NCI-H2171 treated with DMSO at 0.1 percent for 48 hours (cell line): ENCODE data around the gene DNAJC6.
"Not testable (repeated sequence)": the region's sequence is repeated elsewhere in the genome, so short reads cannot be mapped to it uniquely, and the experiment has no call there.

Experiments
- DNase-seq: peaks from one replicate; lab custom pipeline; 2025; lab: John Stamatoyannopoulos, UW

DNAJC6 gene

DNA sequence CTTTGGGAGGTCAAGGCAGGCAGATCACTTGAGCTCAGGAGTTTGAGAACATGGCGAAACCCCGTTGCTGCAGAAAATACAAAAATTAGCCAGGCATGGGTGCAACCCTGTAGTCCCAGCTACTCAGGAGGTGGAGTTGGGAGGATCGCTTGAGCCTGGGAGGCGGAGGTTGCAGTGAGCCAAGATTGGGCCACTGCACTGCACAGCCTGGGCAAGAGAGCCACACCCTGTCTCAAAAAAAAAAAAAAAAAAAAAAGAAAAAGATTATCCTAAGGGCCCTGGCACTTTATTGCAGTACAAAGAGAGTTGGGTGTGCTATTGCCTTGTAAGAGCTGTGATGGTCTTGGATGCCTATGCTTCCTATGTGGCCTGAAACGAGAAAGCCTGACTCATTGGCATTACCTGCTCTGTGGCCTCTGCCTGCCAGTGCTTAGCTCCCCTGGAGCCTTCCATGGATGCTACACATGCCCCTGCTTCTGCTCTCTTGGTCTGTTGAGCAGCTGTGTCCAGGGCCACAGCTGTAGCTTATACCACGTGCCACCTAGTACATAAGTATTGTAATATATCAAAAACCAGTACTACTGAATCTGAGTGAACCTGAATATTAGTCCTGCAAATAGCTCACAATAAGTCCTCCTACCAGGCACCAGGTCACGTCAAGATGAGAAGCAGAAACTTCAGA, 45.8 kb downstream of the DNAJC6 start:
- no peak for DNase-seq

DNA sequence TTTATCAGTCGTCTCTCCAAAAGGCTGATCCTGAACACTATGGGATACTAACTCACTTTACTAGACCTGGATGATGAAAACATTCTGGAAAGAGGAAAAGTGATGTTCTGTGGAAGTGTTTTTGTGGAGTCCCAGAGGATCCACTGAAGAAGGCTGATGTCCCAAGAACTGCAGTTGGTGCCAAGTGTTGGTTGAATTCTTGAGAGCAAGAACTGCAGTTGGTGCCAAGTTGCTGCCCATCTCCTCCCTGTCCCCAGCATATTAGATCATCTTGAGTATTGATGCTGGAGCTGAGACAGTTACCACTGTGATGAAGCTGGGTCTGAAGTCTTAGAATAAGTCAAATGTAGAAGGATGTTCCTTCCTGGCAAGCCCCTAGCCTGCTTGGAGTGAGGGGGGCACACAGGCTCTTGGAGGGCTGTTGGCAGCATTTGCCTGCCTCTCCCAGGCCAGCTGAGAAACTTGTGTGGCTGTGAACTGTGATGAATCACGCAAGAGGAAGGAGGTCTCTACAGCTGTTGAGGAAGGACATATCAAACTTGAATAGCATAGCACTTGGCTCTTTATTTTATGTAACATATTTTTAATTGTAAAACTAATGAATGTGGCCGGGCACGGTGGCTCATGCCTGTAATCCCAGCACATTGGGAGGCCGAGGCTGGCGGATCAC, 48.1 kb downstream of the DNAJC6 start:
- no peak for DNase-seq

DNA sequence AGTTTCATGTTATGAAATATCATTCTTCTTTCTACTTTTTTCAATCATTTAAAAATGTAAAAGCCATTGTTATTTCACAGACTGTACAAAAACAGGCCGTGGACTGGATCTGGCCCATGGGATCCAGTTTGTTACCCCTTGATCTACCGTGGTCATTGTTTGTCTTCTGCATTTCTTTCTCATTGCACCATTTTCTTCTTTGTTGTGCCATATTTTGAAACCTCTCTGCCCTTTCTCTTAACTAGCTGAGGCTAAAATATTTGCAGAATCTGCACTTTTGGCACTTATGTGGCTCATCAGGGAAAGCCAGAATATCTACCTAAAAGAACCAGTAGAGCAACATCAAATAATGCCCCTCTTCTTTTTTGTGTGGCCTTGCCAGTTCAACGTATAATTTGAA, 50.5 kb downstream of the DNAJC6 start:
- DNase-seq = no peak

DNA sequence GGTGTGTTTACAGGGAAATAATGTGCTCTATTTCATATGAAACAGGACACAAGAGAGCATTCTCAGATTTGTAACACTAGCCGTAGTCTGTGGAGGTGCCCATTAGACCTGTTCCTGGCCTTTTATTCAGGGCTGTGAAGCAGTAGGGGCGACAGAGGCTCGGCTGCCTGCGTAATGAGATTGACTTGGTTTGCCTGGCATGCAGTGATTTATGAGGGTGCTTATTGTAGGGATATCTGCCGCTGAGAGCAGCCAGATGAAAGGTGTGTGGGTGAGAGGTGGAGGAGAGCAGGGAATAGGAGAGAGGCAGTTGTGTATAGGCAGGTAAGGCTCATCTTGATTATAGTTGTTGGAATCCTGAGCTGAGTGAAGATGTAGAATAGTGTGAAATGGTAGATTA, 51.3 kb downstream of the DNAJC6 start:
- DNase-seq = no peak

DNA sequence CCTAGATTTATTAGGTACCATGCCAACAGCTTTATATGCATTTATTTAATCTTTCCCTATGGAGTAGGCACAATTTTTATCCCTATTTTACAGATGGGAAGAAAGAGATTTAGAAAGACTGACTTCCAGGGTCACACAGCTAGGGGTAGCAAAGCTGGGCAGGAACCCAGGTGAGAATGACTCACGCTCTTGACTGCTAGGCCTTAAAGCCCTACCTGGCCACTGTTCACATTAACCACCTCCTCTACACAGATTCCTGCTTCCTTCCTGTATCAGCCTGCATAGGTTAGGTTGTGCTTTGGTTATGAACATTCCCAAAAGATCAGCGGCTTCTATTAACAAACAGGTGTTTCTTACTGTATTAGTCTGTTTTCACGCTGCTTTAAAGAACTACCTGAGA, 53.2 kb downstream of the DNAJC6 start:
- no peak for DNase-seq

DNA sequence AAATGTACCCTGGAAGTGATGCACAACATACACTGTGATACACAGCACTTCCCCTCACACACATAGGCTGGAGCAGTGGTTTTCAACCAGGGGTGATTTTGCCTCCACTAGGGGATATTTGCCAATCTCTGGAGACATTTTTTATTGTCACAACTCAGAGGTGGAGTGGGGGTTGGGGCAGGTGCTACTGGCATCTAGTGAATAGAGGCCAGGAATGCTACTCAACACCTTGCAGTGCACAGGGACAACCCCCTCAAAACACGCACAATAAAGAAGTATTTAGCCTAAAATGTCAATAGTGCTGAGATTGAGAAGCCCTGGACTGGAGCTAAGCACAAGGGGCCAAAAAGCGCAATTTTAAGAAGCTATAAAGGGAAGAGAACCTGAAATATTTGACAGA, 54.1 kb downstream of the DNAJC6 start:
- DNase-seq = no peak

DNA sequence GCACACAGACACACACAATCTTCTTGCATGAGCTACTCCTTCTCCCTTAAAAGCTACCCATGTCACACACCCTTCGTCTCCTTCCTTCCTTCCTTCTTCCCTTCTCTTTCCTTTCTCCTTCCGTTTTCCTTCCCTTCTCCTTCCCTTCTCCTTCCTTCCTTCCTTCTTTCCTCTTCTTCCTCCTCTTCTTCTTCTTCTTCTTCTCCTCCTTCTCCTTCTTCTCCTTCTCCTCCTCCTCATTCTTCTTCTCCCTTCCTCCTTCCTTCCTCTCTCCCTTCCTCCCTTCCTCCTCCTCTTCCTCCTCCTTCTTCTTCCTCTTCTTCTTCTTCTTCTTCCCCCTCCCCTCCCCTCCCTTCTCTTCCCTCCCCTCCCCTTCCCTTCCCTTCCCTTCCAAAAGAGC, 59.1 kb downstream of the DNAJC6 start:
- DNase-seq = no peak

DNA sequence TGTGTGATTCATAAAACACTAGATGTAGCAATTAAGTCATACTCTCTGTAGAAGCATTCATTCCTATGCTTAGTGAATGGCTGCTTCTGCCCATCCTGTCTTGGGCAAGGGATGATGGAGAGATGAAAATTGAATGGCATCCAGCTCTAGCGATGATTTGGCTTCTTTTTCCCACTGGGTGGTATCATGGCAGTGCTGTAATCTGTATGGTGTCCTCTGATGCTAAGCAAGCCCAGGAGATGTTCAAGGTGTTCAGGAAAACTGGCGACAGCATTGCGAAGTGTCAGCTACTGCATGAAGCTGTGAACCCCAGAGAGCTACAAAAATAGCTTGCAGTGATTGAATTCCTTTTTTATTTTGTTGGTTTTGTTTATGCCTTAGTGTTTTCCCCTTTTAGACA, 62.2 kb downstream of the DNAJC6 start:
- no peak for DNase-seq

DNA sequence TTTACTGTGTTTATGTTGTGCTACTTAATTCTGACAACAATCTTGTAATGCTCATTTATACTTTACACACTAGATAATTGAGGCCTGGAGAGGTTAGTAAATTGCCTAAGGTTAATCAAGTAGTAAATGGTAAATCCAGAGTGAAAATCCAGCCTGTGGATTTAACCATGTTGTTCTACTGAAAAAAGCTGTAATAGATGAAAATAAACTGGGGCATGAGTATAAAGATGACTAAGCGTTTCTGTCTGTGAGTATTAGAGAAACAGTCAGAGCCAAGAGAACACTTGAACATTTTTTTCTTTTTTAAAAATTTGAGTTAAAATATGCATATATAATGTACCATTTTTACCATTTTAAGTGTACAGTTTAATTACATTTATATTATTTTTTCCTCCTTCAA, 63.2 kb downstream of the DNAJC6 start:
- no peak for DNase-seq

DNA sequence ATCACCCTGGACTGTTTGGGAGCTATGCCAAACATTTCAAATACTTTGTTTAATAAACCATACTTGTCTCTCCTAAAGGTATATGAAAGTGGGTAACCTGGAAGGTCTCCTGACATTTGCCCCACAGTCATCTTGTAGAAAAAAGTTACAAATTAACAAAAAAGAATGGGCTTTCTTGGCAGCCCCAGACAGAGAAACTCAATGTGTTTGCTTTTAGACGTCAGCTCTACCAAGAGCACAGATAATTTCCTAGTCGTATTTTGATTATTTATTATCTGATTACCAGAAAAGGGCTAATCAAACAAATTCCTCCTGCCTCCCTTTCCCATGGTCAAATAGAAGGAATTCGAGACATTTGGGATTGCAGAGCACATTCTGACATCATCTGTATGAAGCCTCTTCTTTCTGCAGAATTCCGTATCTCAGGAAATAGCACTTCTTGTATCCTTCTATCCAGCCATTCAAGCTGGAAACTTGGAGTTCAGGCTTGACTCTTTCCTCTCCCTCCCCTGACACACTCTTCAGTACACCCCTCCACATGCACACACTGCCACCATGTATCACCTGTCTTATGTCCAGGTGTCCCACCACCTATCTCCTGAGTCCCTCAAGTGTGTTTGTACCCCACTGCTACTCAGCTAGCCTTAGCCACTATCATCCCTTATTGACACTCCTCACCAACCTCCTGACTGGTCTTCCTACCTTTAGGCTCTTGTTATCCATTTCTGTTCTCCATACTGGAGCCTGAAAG, 68.3 kb downstream of the DNAJC6 start:
- no peak for DNase-seq

DNA sequence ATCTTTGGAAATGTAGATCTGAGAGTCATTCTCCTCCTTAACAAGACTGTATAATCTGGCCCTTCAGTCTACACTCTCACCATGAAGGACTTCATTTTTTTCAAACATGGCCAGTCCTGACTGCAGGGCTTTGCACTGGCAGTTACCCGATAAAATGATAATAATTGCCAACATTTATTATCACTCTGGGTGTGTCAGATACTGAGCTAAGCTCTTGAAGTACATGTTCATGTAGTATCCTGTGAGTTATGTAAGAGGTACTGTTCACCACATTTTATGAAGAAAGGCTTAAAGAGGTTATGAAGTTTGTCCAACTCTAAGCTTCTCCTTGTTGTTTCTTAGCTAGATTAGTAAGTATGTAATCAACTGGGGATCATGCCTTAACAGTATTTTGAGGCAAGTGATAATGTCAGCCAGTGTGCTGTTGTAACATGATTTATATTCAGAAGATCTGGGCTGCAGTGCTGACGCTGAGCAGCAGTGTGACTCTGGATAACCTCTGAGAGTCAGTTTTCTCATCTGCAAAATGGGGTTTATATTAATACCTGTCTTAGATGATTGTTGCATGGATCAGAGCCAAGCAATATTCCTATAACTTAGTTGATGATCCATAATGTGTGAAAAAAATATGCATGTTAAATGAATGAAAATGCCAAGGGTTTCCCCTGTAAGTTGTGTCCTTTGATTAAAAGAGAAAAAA, 69.1 kb downstream of the DNAJC6 start:
- DNase-seq = no peak

DNA sequence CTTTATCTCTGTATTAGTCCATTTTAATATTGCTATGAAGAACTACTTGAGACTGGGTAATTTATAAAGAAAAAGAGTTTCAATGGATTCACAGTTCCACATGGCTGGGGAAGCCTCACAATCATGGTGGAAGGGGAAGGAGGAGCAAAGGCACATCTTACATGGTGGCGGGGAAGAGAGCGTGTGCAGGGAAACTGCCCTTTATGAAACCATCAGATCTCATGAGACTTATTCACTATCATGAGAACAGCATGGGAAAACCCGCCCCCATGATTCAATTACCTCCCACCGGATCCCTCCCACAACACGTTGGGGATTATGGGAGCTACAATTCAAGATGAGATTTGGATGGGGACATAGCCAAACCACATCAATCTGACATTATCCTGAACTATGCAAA, 75.1 kb downstream of the DNAJC6 start:
- DNase-seq = not testable (repeated sequence)

DNA sequence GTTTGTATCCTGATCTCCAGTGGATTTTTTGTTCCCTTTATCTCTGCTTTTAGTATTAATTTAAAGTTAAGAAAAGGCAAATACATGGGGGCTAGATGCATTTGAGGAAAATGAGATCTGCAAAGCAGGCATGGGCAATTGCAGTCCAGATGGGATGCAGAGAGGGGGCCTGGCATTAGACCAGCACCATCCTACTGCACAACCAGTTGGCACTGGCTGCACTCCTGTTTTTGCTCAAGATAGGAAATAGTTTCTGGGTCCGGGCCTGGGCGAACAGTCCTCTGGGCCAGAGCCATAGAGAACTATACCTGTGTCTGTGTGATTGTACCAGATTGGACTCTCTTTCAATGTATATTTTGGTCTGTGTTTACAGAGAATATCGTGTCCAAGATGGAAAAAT, 77.1 kb downstream of the DNAJC6 start:
- DNase-seq = no peak

DNA sequence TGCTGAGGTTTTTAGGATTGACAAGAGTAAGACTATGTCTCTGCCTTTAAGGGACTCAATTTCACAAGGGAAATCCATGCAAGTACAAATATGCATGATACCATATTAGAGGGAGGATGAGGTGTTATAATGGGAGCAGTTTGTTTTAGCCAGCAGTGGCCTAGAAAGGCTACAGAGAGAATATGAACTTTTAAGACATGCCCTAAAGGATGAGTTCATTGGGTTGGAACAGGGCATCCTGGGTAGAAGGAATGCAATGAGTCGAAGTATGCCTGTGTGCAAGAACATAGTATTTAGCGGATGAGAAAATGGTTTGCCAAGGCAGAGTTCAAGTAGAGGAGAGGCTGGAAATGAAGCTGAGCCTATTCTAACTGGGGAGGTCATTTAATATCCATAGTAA, 78.5 kb downstream of the DNAJC6 start:
- no peak for DNase-seq

DNA sequence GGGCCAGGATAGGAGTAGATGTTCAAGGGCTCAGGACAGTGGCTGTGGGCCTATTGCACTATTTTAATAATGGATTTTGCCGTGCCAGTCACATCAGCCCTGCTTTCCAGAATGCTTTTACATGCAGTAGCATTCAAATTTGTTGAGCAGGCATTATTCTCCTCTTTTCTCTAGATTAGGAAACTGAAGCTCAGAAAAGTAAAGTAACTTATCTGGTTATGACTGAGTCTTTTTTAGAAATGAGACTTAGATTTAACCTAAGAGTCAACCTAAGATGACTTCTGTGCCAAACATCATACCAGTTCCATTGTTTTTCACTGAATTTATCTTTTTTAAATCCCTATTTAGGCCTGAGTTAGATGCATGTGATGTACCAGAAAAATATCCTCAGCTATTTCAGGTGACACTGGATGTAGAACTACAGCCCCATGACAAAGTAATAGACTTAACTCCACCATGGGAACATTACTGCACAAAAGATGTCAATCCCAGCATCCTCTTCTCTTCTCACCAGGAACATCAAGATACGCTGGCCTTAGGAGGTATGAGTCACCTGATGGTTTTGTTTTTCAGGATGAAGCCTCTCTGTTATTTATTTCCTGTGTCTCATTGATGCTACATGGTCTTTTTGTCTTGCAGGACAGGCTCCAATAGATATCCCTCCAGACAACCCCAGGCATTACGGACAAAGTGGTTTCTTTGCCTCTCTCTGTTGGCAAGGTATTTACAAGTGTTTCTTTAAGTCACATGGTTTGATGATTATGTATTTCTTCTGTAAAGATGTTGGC, 79.8 kb downstream of the DNAJC6 start:
- no peak for DNase-seq

DNA sequence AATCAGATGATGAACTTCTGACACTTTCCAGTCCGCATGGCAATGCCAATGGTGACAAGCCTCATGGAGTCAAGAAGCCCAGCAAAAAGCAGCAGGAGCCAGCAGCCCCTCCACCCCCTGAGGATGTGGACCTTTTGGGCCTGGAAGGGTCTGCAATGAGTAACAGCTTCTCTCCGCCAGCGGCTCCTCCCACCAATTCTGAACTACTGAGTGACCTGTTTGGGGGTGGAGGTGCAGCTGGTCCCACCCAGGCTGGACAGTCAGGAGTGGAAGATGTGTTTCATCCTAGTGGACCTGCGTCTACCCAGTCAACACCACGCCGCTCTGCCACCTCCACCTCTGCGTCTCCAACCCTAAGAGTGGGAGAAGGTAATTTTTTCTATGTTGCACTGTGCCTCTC, 83.2 kb downstream of the DNAJC6 start:
- no peak for DNase-seq

DNA sequence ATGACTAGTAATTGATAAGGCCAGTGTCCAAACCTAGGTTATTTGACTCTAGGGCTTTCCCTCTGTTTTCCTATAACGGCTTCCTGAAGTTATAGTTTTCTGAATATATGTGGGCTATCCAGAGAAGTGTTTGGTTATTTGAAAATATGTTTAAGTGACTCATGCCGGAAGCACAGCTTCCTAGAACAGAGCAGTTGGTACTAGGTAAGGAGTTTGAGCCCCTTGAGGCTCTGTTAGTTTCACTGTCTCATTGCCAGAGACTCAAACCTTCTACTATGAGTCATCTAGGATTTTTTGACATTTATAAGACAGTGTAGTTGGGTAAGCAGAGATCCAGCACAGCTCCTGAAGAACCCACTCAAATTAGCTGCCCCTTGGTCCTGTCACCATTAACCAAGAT, 84.0 kb downstream of the DNAJC6 start:
- DNase-seq = no peak

DNA sequence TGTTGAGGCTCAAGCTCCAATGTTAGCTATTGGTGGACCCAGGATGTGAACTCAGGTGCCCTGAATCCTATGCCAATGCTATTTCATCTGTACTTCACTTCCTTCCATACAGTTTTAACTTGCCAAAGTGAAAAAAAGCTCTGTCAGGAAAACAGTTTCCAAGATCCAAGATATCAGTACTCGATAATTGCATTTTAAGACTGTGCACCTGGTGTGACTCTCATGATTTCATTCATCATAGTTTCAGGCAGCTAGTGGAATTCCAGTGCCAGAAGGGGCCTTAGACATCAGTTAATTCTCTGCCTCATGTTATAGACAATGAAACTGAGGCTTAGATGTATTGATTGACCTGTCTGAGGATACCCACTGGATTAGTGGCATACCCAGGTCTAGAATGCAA, 84.6 kb downstream of the DNAJC6 start:
- no peak for DNase-seq

DNA sequence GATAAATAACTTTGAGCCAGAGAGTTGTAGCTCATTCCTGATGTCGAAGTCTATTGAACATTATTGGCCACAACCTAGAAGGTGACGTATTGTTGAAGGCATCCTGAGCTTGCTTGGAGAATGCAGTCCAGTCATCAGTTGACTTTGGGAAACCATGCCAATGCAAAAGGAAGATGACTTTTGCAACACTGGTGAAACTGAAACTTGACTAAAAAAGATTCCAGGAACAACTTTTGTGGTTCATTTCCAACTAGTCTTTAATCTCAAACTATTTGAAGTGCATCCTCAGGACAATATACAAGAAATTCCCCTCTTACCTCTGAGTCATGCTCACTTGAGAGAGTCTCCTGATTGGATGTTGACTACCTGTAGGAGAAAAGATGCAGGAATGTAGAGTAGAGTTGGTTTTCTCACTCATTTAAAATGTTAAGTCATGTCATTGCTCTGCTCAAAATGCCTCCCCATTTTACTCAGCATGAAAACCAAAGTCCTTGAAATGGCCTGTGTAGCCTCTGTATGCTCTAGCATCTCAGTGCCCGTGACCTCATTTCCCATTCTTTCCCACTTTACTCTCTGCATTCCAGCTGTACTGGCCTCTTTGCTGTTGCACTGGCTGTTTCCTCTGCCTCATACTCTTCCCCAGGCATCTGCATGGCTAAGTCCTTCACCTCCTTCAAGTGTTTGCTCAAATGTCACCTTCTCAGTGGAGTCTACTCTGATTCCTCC, 86.7 kb downstream of the DNAJC6 start:
- no peak for DNase-seq

DNA sequence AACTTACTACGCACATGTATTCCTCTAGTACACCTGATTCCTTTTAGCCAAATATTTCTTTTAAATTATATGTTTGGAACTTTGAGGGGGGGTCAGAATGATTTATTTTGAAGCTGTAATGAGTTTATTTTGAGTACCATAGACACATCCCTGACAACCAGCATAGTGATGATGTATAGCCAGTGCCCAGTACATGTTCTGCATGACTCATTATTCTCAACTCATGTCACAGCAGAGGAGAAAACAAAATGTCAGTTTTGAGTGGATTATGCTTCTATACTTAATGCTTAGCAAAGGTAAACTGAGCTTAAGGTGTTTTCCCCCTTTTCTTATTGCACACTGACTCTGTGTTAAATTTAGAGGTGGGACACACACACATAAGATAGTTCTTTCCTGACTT, 88.7 kb downstream of the DNAJC6 start:
- DNase-seq = no peak

DNA sequence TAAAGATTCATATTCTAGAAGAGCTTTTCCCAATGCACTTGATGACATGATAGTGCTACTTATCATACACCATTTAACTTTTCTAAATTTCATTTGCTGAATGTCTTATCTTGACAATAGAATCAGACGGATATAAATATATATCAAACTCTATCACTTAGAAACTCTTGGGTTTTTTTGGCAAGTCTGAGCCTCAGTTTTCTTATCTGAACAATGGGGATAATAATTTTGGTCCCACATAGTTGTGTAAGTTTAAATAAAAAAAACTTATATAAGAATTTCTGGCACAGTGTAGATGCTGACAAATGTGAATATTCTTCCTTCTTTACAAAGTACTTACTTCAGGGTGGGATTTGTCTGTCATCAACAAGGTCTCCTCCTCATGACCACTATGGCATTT, 89.7 kb downstream of the DNAJC6 start:
- no peak for DNase-seq
